Measurements from ENCODE around the gene MACROD2. TPM values are rescaled to one million over a fixed set of nuclear protein-coding genes. Genes with fewer than 3 reads are reported as not detected.

The MACROD2 gene
- total and polyA plus RNA-seq, 2 experiments from 2014 or later, result 2.8 to 4.3 TPM

DNA sequence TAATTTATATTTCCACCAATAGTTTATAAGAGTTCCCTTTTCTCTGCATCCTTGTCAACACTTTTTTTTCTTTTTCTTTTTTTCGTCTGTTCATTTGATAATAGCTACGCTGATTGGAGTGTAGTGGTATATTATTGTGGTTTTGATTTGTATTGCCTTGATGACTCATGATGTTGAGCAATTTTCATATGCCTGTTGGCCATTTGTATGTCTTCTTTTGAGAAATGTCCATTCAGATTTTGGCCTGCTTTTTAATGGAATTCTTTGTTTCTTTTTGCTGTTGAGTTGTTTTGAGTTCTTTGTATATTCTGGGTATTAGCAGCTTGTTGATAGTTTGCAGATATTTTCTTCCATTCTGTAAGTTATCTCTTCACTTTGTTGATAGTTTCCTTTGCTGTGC, 1804.6 kb downstream of the MACROD2 start:
- Histone ChIP-seq H3K27ac (ENCODE audit: low read depth) (no peak overlapping the region), H4K20me1 (replicated peaks; ENCODE audit: insufficient read depth) (no peaks in the 10 kb centered on the region), H3K9me2 (ENCODE audit: insufficient read depth) (peaks cover 6% of the 10 kb centered on the region), H3K4me2 (no peak overlapping the region), H3K36me3 (ENCODE audit: insufficient read depth) (no peaks in the 10 kb centered on the region), H3K4me3 (no peak overlapping the region), H3K79me2 (replicated peaks; ENCODE audit: insufficient read depth) (no peaks in the 10 kb centered on the region), H3K4me1 (ENCODE audit: insufficient read depth) (peaks cover 1% of the 10 kb centered on the region; the same call in 1 of the 2 replicates), H3F3A (replicated peaks; ENCODE audit: low read depth) (no peaks in the 10 kb centered on the region), H3K27me3 (ENCODE audit: insufficient read depth) (no peaks in the 10 kb centered on the region), H2AFZ (no peak overlapping the region)
- Mint-ChIP-seq H3K9me3 (no peaks in the 10 kb centered on the region), H3K36me3 (ENCODE audit: low read depth) (no peaks in the 10 kb centered on the region; the same call in 2 of the 3 replicates), H3K27me3 (ENCODE audit: insufficient read depth, low read depth, poor library complexity) (no peaks in the 10 kb centered on the region), H3K27ac (no peak overlapping the region), H3K4me3 (no peak overlapping the region), H3K4me1 (peaks cover 5% of the 10 kb centered on the region)
- ATAC-seq (no peak), DNase-seq (ENCODE audit: low spot score) (no peak)
- TF ChIP-seq CREB1 (CRISPR knock-in tag; IDR thresholded peaks at IDR 0.05; ENCODE audit: low read depth), result no peak
- TF ChIP-seq, protein P1, sequence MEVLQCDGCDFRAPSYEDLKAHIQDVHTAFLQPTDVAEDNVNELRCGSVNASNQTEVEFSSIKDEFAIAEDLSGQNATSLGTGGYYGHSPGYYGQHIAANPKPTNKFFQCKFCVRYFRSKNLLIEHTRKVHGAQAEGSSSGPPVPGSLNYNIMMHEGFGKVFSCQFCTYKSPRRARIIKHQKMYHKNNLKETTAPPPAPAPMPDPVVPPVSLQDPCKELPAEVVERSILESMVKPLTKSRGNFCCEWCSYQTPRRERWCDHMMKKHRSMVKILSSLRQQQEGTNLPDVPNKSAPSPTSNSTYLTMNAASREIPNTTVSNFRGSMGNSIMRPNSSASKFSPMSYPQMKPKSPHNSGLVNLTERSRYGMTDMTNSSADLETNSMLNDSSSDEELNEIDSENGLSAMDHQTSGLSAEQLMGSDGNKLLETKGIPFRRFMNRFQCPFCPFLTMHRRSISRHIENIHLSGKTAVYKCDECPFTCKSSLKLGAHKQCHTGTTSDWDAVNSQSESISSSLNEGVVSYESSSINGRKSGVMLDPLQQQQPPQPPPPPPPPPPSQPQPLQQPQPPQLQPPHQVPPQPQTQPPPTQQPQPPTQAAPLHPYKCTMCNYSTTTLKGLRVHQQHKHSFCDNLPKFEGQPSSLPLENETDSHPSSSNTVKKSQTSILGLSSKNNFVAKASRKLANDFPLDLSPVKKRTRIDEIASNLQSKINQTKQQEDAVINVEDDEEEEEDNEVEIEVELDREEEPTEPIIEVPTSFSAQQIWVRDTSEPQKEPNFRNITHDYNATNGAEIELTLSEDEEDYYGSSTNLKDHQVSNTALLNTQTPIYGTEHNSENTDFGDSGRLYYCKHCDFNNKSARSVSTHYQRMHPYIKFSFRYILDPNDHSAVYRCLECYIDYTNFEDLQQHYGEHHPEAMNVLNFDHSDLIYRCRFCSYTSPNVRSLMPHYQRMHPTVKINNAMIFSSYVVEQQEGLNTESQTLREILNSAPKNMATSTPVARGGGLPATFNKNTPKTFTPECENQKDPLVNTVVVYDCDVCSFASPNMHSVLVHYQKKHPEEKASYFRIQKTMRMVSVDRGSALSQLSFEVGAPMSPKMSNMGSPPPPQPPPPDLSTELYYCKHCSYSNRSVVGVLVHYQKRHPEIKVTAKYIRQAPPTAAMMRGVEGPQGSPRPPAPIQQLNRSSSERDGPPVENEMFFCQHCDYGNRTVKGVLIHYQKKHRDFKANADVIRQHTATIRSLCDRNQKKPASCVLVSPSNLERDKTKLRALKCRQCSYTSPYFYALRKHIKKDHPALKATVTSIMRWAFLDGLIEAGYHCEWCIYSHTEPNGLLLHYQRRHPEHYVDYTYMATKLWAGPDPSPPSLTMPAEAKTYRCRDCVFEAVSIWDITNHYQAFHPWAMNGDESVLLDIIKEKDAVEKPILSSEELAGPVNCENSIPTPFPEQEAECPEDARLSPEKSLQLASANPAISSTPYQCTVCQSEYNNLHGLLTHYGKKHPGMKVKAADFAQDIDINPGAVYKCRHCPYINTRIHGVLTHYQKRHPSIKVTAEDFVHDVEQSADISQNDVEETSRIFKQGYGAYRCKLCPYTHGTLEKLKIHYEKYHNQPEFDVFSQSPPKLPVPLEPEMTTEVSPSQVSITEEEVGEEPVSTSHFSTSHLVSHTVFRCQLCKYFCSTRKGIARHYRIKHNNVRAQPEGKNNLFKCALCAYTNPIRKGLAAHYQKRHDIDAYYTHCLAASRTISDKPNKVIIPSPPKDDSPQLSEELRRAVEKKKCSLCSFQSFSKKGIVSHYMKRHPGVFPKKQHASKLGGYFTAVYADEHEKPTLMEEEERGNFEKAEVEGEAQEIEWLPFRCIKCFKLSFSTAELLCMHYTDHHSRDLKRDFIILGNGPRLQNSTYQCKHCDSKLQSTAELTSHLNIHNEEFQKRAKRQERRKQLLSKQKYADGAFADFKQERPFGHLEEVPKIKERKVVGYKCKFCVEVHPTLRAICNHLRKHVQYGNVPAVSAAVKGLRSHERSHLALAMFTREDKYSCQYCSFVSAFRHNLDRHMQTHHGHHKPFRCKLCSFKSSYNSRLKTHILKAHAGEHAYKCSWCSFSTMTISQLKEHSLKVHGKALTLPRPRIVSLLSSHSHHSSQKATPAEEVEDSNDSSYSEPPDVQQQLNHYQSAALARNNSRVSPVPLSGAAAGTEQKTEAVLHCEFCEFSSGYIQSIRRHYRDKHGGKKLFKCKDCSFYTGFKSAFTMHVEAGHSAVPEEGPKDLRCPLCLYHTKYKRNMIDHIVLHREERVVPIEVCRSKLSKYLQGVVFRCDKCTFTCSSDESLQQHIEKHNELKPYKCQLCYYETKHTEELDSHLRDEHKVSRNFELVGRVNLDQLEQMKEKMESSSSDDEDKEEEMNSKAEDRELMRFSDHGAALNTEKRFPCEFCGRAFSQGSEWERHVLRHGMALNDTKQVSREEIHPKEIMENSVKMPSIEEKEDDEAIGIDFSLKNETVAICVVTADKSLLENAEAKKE (CRISPR knock-in tag; IDR thresholded peaks at IDR 0.05), result no peak
- no peak for TF ChIP-seq JUNB (IDR thresholded peaks at IDR 0.05; ENCODE audit: unreplicated experiment)
- no peak for TF ChIP-seq POLR2AphosphoS5 (IDR thresholded peaks at IDR 0.05; ENCODE audit: low read depth)
- TF ChIP-seq ZNF114 (CRISPR knock-in tag; IDR thresholded peaks at IDR 0.05), result no peak
- no peak for TF ChIP-seq EZH2 (IDR thresholded peaks at IDR 0.05; ENCODE audit: low read depth, unreplicated experiment)
- no peak for TF ChIP-seq STAT1 (IDR thresholded peaks at IDR 0.05; ENCODE audit: unreplicated experiment)
- TF ChIP-seq ZNF331 (CRISPR knock-in tag; IDR thresholded peaks at IDR 0.05; ENCODE audit: low read depth), result no peak
- TF ChIP-seq NANOG (IDR thresholded peaks at IDR 0.05; ENCODE audit: borderline replicate concordance), result no peak
- no peak for TF ChIP-seq REST (IDR thresholded peaks at IDR 0.05; ENCODE audit: unreplicated experiment)

All from GM23338 (cell line).